GM12872 (cell line): ENCODE measurements around the gene OR5L2.

ENCODE experiments used
- CTCF ChIP-seq: IDR thresholded peaks from 3 replicates; pipeline ENCODE4 v1.5.1; 2011; ENCODE audit warnings: low read depth, mild to moderate bottlenecking, low read length, moderate library complexity; ENCODE audit not compliant: insufficient read depth

OR5L2 gene

GRCh38 chr11:55838452-55838851 is 11.4 kb downstream of the OR5L2 start, which contains the start of gene OR5D16:
Gene OR5D16 (plus strand): TSS chr11:55838752. CDS start chr11:55838752, 0 bp downstream.
- no peak for TF ChIP-seq CTCF

DNA sequence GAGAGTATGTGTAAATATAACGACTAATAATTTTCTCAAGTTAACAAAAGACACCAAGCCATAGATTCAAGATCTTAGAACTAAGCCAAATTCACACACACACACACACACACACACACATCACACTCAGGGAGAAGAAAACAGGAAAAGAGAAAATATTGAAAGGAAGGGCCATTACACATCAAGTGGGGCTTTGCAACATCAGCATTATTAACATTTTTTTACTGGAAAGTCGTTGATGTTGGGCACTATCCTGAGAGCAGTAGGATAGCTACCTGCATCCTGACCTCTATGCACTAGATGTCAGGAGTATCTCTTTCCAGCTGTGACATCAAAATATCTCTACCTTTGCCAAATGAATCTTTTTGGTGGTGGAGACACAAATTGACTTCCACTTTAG is 20.4 kb downstream of the OR5L2 start:
- TF ChIP-seq CTCF: no peak

DNA sequence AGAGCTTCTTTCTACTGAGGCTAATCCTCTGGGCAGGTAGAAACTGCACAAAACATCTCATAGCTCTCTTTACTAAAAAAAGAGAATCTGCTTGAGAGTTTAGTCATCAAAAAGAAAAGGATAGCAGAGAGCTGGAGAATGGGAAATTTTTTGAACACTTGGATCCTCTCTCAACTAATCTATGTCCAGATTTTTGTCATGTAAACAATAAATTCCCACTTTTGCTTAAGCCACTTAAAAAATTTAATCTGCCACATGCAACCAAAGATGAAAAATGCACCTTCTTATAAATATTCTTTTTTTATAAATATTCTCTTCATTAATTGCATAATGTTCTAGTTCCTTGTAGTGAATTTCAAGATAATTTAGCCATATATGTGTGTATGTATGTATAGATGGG is 22.0 kb downstream of the OR5L2 start:
- no peak for TF ChIP-seq CTCF

- no peak for TF ChIP-seq CTCF
Measured at GRCh38 chr11:55852141-55852540, 25.1 kb downstream of the OR5L2 start.

DNA sequence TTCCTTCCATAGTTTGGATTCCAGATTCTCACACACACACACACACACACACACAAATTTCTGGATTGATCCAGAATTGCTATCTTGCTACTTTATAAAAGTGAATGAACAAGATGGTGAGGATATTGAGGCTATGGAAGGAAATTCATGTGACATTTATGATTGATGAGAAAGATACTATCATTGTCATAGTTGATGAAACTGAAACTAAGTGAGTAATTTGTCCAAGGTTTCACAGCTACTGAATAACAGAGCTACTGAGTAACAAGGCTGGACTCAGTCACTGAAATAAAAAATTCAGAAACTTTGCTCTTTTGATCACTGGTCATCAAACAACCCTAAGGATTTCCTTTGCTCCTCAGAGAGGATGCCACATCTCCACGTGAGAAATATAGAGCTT is 27.7 kb downstream of the OR5L2 start:
- TF ChIP-seq CTCF: no peak
